SIG-M5 (cell line): Measurements from ENCODE around the gene OR2L8.

Experiments
- DNase-seq: peaks from one replicate; lab custom pipeline; 2025; lab: John Stamatoyannopoulos, UW

The OR2L8 gene

DNA sequence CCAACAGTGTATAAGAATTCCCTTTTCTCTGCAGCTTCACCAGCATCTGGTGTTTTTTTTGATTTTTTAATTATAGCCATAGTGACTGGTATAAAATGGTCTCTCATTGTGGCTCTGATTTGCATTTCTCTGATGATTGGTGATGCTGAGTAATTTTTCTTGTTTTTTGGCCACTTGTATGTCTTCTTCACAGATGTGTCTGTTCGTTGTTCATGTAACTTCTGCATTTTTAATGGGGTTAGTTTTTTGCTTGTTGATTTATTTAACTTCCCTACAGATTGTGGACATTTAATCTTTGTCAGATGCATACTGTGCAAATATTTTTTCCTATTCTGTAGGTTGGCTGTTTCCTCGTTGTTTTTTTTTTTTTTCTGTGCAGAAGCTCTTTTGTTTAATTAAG, 44.3 kb downstream of the OR2L8 start:
- DNase-seq, result no peak

DNA sequence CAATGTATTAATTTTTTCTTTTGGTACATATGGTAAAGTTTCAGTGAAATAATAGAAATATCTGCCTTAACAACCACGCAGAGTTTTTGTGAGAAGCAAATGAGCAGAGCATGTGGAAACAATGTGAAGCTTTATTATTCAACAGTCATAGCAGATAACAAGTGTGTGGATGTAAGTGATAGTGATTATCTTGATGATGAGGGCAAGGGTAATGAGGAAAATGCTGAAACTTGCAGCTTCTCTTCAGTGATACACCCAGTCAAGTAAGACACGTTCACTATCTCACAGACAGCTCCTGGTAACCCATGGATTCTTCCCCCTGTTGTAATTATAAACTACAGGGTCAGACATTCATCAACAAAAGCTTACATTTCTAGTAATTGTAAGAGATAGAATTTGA, 50.2 kb downstream of the OR2L8 start:
- DNase-seq, result no peak
